Measurements from ENCODE around the gene AKAP13. TPM values are rescaled to one million over a fixed set of nuclear protein-coding genes. Genes with fewer than 3 reads are reported as not detected.
A peak's percentile ranks its signal among the peaks of the same experiment; 100 is the strongest.
"Not testable (repeated sequence)": the region's sequence is repeated elsewhere in the genome, so short reads cannot be mapped to it uniquely, and the experiment has no call there.

AKAP13 gene
- polyA plus RNA-seq, 1 experiment = 15.5 TPM

GRCh38 chr15:85530079-85530478, 149.7 kb downstream of the AKAP13 start:
- Histone ChIP-seq H3K27me3 (ENCODE audit: control insufficient read depth, insufficient read depth, low read length) (no peaks in the 10 kb centered on the region), H3K9me3 (ENCODE audit: control insufficient read depth, insufficient read depth, low read length) (no peaks in the 10 kb centered on the region), H3K4me3 (ENCODE audit: low read depth, low read length) (no peak overlapping the region), H3K27ac (ENCODE audit: low read depth, low read length) (no peak overlapping the region)
- CTCF ChIA-PET = no interaction called here
- no peak for TF ChIP-seq CTCF (IDR thresholded peaks at IDR 0.05; ENCODE audit: low read depth, low read length)
- DNase-seq (ENCODE audit: low read depth, low spot score) = no peak
- POLR2A ChIA-PET = no interaction called here

GRCh38 chr15:85531083-85531482, 150.7 kb downstream of the AKAP13 start:
- TF ChIP-seq CTCF (IDR thresholded peaks at IDR 0.05; ENCODE audit: low read depth, low read length) = no peak
- no peak overlapping the region for H3K27ac ChIP-seq (ENCODE audit: low read depth, low read length)
- no peaks in the 10 kb centered on the region for H3K27me3 ChIP-seq (ENCODE audit: control insufficient read depth, insufficient read depth, low read length)
- H3K4me3 ChIP-seq (ENCODE audit: low read depth, low read length) = no peak overlapping the region
- no peaks in the 10 kb centered on the region for H3K9me3 ChIP-seq (ENCODE audit: control insufficient read depth, insufficient read depth, low read length)
- peak; percentile 13 for DNase-seq (ENCODE audit: low read depth, low spot score)
- ChIA-PET CTCF (no interaction called here), POLR2A (no interaction called here)

- H3K27me3 ChIP-seq (ENCODE audit: control insufficient read depth, insufficient read depth, low read length) = no peaks in the 10 kb centered on the region
- no peak overlapping the region for H3K27ac ChIP-seq (ENCODE audit: low read depth, low read length)
- POLR2A ChIA-PET = no interaction called here
- TF ChIP-seq CTCF (IDR thresholded peaks at IDR 0.05; ENCODE audit: low read depth, low read length) = no peak
- CTCF ChIA-PET = no interaction called here
- H3K4me3 ChIP-seq (ENCODE audit: low read depth, low read length) = no peak overlapping the region
- no peak for DNase-seq (ENCODE audit: low read depth, low spot score)
- no peaks in the 10 kb centered on the region for H3K9me3 ChIP-seq (ENCODE audit: control insufficient read depth, insufficient read depth, low read length)
Measured at GRCh38 chr15:85532689-85533088, 152.3 kb downstream of the AKAP13 start.

- ChIA-PET POLR2A (no interaction called here), CTCF (interaction anchor here (1.3 kb wide), 1 partner anchor 9 kb away, joined by 3 read pairs; no protein-coding TSS in a partner anchor)
- no peak for DNase-seq (ENCODE audit: low read depth, low spot score)
- H3K27me3 ChIP-seq (ENCODE audit: control insufficient read depth, insufficient read depth, low read length) = no peaks in the 10 kb centered on the region
- H3K27ac ChIP-seq (ENCODE audit: low read depth, low read length) = no peak overlapping the region
- TF ChIP-seq CTCF (IDR thresholded peaks at IDR 0.05; ENCODE audit: low read depth, low read length) = no peak
- no peaks in the 10 kb centered on the region for H3K9me3 ChIP-seq (ENCODE audit: control insufficient read depth, insufficient read depth, low read length)
- no peak overlapping the region for H3K4me3 ChIP-seq (ENCODE audit: low read depth, low read length)
Measured at GRCh38 chr15:85534031-85534430, 153.6 kb downstream of the AKAP13 start.

- H3K27me3 ChIP-seq (ENCODE audit: control insufficient read depth, insufficient read depth, low read length); H3K4me3 ChIP-seq (ENCODE audit: low read depth, low read length); H3K27ac ChIP-seq (ENCODE audit: low read depth, low read length); DNase-seq (ENCODE audit: low read depth, low spot score); H3K9me3 ChIP-seq (ENCODE audit: control insufficient read depth, insufficient read depth, low read length); POLR2A ChIA-PET: not testable (repeated sequence)
- CTCF ChIA-PET = interaction anchor here (0.7 kb wide), 1 partner anchor 458 kb away, joined by 7 read pairs; no protein-coding TSS in a partner anchor
Measured at GRCh38 chr15:85535533-85536330, 155.3 kb downstream of the AKAP13 start.

Measured in AG04450 (cell line).